Prostate gland (tissue), 2 donors: ENCODE results near the gene C2orf72. TPM values are rescaled to one million over a fixed set of nuclear protein-coding genes. Genes with fewer than 3 reads are reported as not detected.

Experiments
- DNase-seq: peaks from one replicate; pipeline ENCODE4 v3.0.0-alpha.2; 2019; ENCODE audit warnings: low spot score
- H3K27ac ChIP-seq, 2 donors: fragments of 200-600 bp; sonication (generic); 2 replicates each; pipeline ENCODE4 v1.5.1; 2017 to 2019
- H3K27me3 ChIP-seq: fragments of 200-600 bp; sonication (generic); replicated peaks from 2 replicates; pipeline ENCODE4 v1.5.1; 2019; ENCODE audit not compliant: insufficient read depth
- H3K36me3 ChIP-seq, 2 donors: fragments of 200-600 bp; sonication (generic); 1 replicate in 1 of 2; 2 replicates in 1 of 2; pipeline versions ENCODE4 v1.5.1 to v1.8.1; 2017 to 2019
- H3K4me1 ChIP-seq: fragments of 200-600 bp; sonication (generic); replicated peaks from 2 replicates; pipeline ENCODE4 v1.5.1; 2019
- H3K4me3 ChIP-seq, 2 donors: fragments of 200-600 bp; sonication (generic); 2 replicates each; pipeline ENCODE4 v1.5.1; 2017 to 2019
- H3K9me3 ChIP-seq: fragments of 200-600 bp; sonication (generic); 2 replicates; pipeline ENCODE4 v1.5.1; 2017
- CTCF ChIP-seq, 4 experiments: fragments of 200-600 bp in 2 of 4; fragments of 450-650 bp in 2 of 4; sonication (generic) in 2 of 4; IDR thresholded peaks; 1 replicate in 3 of 4; 2 replicates in 1 of 4; pipeline ENCODE4 v1.5.1; 2016 to 2019; ENCODE audit warnings: antibody characterized with exemption in 4 of 4, mild to moderate bottlenecking in 2 of 4, moderate library complexity in 2 of 4
- POLR2A ChIP-seq: fragments of 450-650 bp; IDR thresholded peaks from one replicate; pipeline ENCODE4 v1.6.1; 2016; ENCODE audit warnings: antibody characterized with exemption, mild to moderate bottlenecking
- POLR2AphosphoS5 ChIP-seq: sonication (generic); formaldehyde crosslinking; IDR thresholded peaks from one replicate; pipeline ENCODE4 v1.6.1; 2017; ENCODE audit warnings: antibody characterized with exemption
- WGBS: methylation state at CpG from one replicate; pipeline ENCODE4 v1.1.5; 2018; 5-methylcytosine and 5-hydroxymethylcytosine counted together
- intact Hi-C: fragments of 100-400 bp; cut with DNase I; formaldehyde crosslinking; loops from one replicate; pipeline ENCODE4 v1.14.2; 2022
- total RNA-seq, 2 donors: library from RNA; depleted of rRNA; stranded (reverse); fragments of >200 nt; gene quantifications; one replicate each; pipeline ENCODE4 v1.1.0, GENCODE V29; 2016

The C2orf72 gene
- total RNA-seq, 2 donors from 2014 or later = 7.2 to 13.0 TPM

DNA sequence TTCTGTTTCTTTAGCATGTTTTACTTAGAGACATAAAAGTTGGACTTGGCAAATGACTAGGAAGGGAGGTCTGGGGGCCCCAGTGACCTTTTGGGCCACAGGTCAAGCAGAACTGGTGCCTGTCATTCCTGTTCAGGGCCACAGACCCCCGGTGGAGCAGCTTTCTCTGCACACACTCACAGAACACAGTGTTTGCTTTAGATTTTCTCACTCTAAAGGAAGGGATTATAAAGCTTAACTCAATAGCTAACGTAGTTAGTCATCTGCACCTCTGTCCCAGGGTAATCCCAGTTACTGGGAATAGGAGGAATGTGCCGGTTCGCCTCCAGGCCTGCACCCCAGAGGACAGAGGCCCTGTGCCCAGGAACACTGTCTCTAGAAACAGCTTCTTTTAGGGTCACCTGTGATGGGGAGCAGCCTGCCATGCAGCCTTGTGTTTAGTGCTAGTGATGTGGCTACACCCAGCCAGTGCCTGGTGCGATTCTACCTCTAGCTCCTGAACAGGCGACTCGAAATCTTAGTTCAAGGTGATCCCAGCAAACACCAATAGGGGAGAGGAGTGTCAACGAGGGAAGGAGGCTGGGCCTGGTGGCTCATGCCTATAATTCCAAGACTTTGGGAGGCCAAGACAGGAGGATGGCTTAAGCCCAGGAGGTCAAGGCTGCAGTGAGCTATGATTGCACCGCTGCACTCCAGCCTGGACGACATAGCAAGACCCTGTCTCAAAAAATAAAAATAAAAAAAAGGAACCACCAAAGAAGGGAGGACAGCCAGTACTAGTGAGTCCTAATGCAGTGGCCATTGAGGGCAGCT lies 29.8 kb upstream of the C2orf72 start:
- no peaks in the 10 kb centered on the region for H3K27me3 ChIP-seq
- DNase-seq = no peak
- 60% methylated on average over 10 of the region's 10 CpGs for WGBS
- intact Hi-C loops = no loop called here
- H3K36me3 ChIP-seq = no peaks in the 10 kb centered on the region
- H3K9me3 ChIP-seq = no peaks in the 10 kb centered on the region
- no peaks in the 10 kb centered on the region for H3K4me1 ChIP-seq
- TF ChIP-seq CTCF (IDR thresholded peaks at IDR 0.05) = no peak
- TF ChIP-seq POLR2A = no peak
- TF ChIP-seq POLR2AphosphoS5 = no peak
- no peak overlapping the region for H3K27ac ChIP-seq
- no peak overlapping the region for H3K4me3 ChIP-seq

DNA sequence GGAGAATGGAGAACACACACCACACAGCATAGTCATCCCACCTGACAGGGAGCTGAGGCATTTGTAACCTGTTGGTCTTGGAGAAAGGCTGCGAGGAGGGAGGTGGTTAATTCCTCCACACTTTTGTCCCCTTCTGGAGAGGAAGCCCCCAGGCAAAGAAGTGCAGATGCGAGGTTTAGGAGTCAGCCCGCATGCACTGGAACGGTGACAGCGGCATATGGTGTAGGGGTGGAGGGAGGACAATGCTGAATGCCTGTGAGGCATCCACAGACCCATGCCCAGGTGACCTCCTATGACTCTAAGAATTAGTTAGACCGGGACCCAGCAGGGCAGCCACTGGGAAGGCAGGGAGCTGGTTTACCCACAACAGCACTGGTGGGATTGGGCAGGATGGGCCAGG lies 29.2 kb upstream of the C2orf72 start:
- no peaks in the 10 kb centered on the region for H3K36me3 ChIP-seq
- no peaks in the 10 kb centered on the region for H3K27me3 ChIP-seq
- H3K4me3 ChIP-seq = no peak overlapping the region
- no peaks in the 10 kb centered on the region for H3K4me1 ChIP-seq
- WGBS = 81% methylated on average over 6 of the region's 6 CpGs
- no peak overlapping the region for H3K27ac ChIP-seq
- intact Hi-C loops = no loop called here
- H3K9me3 ChIP-seq = no peaks in the 10 kb centered on the region
- TF ChIP-seq POLR2A (no peak), CTCF (IDR thresholded peaks at IDR 0.05) (no peak), POLR2AphosphoS5 (no peak)
- DNase-seq = no peak

DNA sequence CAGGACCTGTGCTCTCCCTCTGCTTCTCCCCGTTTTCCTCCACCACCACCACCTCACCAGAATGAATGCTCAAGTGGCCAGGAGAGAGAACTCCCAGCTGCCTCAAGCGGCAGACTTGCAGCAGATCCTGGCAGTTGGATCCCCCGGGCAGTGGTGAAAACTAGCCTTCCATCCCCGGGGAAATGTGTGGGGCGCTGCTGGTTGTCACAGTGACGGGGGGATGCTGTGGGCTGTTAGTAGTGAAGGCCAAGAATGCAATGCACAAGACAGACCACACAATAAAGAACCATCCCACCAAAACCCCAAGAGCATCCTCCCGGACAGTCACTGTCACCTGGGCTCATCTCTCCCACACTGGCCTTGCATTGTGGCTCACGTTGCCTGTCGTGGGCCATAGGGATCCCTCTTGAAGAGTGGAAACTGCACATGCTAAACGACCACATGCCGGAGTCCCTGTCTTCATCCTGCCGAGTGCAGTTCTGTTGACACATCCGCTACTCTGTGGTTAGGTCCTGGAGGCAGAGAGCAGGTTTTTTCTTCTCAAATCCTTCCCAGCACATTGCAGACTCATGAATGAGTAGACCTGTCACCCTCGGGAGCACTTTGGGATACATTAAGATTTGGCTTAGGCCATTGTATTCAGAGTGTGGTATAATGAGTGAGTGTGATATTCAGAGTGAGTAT lies 27.9 kb upstream of the C2orf72 start:
- H3K4me3 ChIP-seq = no peak overlapping the region
- TF ChIP-seq CTCF (IDR thresholded peaks at IDR 0.05) (no peak), POLR2AphosphoS5 (no peak), POLR2A (no peak)
- H3K9me3 ChIP-seq = no peaks in the 10 kb centered on the region
- intact Hi-C loops = no loop called here
- H3K27me3 ChIP-seq = no peaks in the 10 kb centered on the region
- no peaks in the 10 kb centered on the region for H3K36me3 ChIP-seq
- WGBS = 74% methylated on average over 14 of the region's 14 CpGs
- no peaks in the 10 kb centered on the region for H3K4me1 ChIP-seq
- DNase-seq = no peak
- H3K27ac ChIP-seq = no peak overlapping the region

GRCh38 chr2:231010201-231010730 lies 27.1 kb upstream of the C2orf72 start:
- H3K27ac ChIP-seq = no peak overlapping the region
- no peaks in the 10 kb centered on the region for H3K36me3 ChIP-seq
- no peaks in the 10 kb centered on the region for H3K4me1 ChIP-seq
- no peaks in the 10 kb centered on the region for H3K9me3 ChIP-seq
- H3K27me3 ChIP-seq = no peaks in the 10 kb centered on the region
- TF ChIP-seq POLR2A (no peak), POLR2AphosphoS5 (no peak), CTCF (IDR thresholded peaks at IDR 0.05) (no peak)
- WGBS = 56% methylated on average over 2 of the region's 2 CpGs
- no peak overlapping the region for H3K4me3 ChIP-seq
- DNase-seq = no peak
- intact Hi-C loops = no loop called here
